NOMO-1 treated with DMSO at 0.1 percent for 48 hours (cell line): ENCODE results near the gene ATG4D.
"Not testable (repeated sequence)": the region's sequence is repeated elsewhere in the genome, so short reads cannot be mapped to it uniquely, and the experiment has no call there.

ENCODE experiments used
- DNase-seq: peaks from one replicate; lab custom pipeline; 2025; ENCODE audit not compliant: unreplicated experiment; lab: John Stamatoyannopoulos, UW

The ATG4D gene

GRCh38 chr19:10551006-10551405, 7.3 kb downstream of the ATG4D start:
- not testable (repeated sequence) for DNase-seq

- DNase-seq: peak; percentile 66
Measured at GRCh38 chr19:10551698-10552301, 8.1 kb downstream of the ATG4D start.

- DNase-seq: no peak
Measured at GRCh38 chr19:10552510-10553053, 8.9 kb downstream of the ATG4D start.

- DNase-seq: no peak
Measured at GRCh38 chr19:10553087-10553667, 9.5 kb downstream of the ATG4D start.

- DNase-seq: no peak
Measured at GRCh38 chr19:10553943-10554381, 10.3 kb downstream of the ATG4D start.

GRCh38 chr19:10554760-10555609, 11.3 kb downstream of the ATG4D start:
- DNase-seq: no peak

GRCh38 chr19:10555610-10555973, 11.9 kb downstream of the ATG4D start:
- DNase-seq: no peak

- DNase-seq: no peak
Measured at GRCh38 chr19:10557603-10558197, 14.0 kb downstream of the ATG4D start.

- no peak for DNase-seq
Measured at GRCh38 chr19:10560154-10560553, 16.4 kb downstream of the ATG4D start.

- no peak for DNase-seq
Measured at GRCh38 chr19:10562609-10563008, 18.9 kb downstream of the ATG4D start.

GRCh38 chr19:10565028-10565566, 21.4 kb downstream of the ATG4D start:
- DNase-seq: peak; percentile 47

GRCh38 chr19:10565567-10566407, 22.1 kb downstream of the ATG4D start, which contains the start of gene KRI1:
TSS of gene KRI1 (minus strand) at chr19:10566010. CDS start at chr19:10565999, 11 bp downstream.
- peak; percentile 98 for DNase-seq

GRCh38 chr19:10566408-10566657, 22.6 kb downstream of the ATG4D start:
- DNase-seq: no peak

- peak; percentile 70 for DNase-seq
Measured at GRCh38 chr19:10566658-10567410, 23.1 kb downstream of the ATG4D start.

GRCh38 chr19:10567656-10568055, 24.0 kb downstream of the ATG4D start:
- no peak for DNase-seq

GRCh38 chr19:10568062-10568825, 24.5 kb downstream of the ATG4D start:
- DNase-seq: peak; percentile 38

- DNase-seq: peak; percentile 99
Measured at GRCh38 chr19:10568826-10569651, 25.3 kb downstream of the ATG4D start, which contains the start of gene CDKN2D. TSS of gene CDKN2D (minus strand) at chr19:10568979. CDS start at chr19:10568653, 326 bp downstream.

GRCh38 chr19:10573793-10574192, 30.1 kb downstream of the ATG4D start:
- not testable (repeated sequence) for DNase-seq
